Sigmoid colon (tissue), 4 donors: ENCODE data around the gene ATP9A.

Source experiments
- CTCF ChIP-seq, 4 experiments: fragments of 450-650 bp in 3 of 4; fragments of 200-600 bp in 1 of 4; IDR thresholded peaks; one replicate each; pipeline ENCODE4 v1.5.1; 2016 to 2019; ENCODE audit warnings: antibody characterized with exemption in 4 of 4, mild to moderate bottlenecking in 3 of 4, moderate library complexity in 2 of 4
- POLR2A ChIP-seq, 2 donors: fragments of 450-650 bp; IDR thresholded peaks; one replicate each; pipeline ENCODE4 v1.6.1; 2016; ENCODE audit warnings: antibody characterized with exemption in 2 of 2, mild to moderate bottlenecking in 2 of 2, moderate library complexity in 2 of 2
- POLR2AphosphoS5 ChIP-seq, 4 donors: sonication (generic); formaldehyde crosslinking; IDR thresholded peaks; one replicate each; pipeline ENCODE4 v1.6.1; 2017; ENCODE audit warnings: antibody characterized with exemption in 4 of 4

- TF ChIP-seq POLR2AphosphoS5 (IDR thresholded peaks at IDR 0.05) (no peak), CTCF (IDR thresholded peaks at IDR 0.05) (no peak), POLR2A (IDR thresholded peaks at IDR 0.05) (no peak)
These were observed 157.2 kb downstream of the ATP9A start for GRCh38 chr20:51610761-51611624.
